SHP77 (cell line): ENCODE results near the gene ITGA3.

Experiments used
- DNase-seq, 2 experiments: peaks; one replicate each; lab custom pipeline; 2025; lab: John Stamatoyannopoulos, UW

ITGA3 gene

DNA sequence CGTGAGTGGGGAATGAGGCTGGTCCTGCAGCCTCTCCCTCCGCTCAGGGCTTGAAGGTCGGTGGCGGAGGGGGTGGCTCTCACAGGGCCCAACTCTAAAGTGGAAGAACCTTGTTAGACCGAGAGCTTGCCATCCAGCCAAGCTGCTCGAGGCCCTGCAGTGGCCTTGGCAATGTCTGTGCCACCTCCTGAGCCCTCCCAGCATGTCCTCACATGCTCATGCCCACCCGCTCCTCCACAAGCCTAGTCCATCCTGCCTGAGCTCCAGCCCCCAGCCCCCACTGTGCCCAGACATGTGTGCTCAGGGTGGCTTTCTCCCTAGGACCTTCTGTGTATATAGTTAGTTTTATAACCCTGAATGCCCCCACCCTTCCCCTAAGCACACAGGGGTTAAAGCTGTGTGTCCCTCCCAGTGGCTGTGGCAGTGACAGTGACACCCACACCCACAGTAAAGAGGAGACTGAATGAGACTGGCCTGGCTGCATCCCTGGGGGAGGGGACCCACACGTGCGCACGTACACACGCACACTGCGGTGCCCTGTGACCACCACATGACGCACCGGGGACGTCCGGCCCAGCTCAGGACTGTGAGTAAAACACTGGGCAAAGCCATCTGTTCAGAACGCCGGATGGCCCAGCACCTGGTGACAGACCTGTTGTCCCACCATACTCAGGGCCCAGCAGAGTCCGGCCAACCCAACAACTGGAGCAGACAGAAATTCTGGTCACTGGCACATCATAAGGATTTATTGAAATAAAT is 54.9 kb downstream of the ITGA3 start:
- no peak for DNase-seq

DNA sequence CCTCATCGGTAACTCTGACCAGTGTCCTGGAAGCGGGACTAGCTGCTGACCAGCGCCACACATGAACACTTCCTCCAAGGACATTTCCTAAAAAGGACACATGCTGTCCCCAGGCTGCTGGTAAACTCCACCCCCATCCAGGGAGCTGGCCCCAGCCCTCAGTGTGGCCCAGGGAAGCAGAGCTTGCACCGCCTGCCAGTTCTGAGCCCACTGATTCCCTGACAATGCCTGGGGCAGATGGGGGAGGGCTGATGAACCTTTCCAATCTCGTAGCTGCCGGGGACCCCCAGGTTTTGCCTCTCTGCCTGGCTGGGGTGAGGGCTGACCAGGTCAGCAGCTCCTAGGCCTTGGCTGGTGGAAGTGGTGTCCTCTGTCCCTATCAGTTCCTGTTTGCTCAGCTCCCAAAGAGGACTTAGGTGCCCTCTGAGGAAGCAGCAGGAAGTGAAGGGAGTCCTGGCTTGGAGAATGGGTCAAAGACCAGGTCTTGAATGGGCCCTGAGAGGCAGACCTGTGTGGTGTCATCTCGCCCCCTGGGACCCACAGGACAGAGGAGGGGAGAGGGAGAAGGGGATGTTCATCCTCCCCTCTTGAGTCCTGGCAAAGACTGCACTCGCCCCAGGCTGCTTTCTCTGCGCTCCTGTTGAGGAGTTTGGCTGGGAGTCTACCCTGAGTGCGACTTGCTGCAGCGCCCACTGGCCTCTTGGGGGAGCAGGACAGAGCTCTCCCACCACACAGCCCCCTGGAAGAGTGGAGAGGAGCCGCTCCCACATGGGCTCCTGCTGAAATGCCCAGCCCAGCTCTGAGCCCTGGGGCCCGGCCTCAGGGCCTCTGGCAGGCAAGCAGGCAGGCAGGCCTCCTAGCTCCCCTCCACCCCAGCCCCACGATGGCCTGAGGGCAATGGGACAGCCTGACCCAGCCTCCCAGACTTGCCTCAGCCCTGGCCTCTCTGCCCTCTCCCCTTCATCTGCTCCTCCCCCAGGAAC is 56.1 kb downstream of the ITGA3 start:
- no peak for DNase-seq

DNA sequence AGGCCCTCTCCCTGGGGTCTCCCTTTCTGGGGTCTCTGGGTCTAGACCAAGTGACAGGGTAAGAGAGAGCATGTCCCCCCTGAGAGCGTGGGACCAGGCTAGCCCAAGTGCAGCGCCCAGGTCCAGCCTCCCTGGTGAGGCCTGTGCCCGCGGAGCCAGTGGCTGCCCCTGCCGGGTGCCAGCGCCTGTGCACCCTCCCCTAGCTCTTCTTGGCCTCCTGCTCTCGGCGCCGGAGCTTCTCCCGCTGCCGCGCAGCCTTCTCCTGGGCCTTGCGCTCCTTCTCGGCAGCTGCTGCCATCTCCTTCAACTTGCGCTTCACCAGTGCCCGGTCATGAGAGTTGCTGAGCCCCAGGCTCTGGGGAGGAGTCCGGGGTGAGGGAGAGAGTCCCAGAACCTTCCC is 56.8 kb downstream of the ITGA3 start:
- DNase-seq, result no peak

DNA sequence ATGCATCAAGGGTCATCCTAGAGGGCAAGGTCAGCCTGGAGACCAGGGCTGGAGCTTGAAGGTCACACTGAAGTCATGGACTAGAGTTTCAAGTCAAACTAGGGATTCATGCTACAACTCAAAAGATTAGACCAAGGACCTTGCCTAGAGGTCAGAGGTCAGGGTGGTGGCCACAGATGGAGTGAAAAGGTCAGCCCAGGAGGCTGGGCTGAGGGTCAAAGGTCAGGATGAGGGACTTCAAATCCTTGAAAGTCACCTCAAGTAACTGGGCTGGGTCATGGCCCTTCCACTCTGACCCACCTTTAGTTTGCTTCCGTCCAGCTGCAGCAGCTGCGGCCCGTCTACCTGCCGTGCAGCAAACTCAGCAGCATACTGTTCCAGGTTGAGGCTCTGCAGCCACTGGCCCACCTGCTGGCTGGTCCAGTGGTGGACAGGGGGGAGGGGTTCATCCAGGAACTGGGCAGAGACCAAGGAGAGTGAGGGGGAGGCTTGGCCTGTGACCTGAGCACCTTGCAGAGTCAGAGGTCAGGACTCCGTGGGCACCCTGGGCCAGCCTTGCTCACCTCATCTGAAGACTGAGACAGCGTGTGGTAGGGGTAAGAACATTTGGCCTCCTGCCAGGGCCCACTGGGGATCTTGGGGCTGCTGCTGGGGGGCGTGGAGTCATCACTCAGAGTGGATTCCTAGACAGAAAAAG is 57.9 kb downstream of the ITGA3 start:
- no peak for DNase-seq

DNA sequence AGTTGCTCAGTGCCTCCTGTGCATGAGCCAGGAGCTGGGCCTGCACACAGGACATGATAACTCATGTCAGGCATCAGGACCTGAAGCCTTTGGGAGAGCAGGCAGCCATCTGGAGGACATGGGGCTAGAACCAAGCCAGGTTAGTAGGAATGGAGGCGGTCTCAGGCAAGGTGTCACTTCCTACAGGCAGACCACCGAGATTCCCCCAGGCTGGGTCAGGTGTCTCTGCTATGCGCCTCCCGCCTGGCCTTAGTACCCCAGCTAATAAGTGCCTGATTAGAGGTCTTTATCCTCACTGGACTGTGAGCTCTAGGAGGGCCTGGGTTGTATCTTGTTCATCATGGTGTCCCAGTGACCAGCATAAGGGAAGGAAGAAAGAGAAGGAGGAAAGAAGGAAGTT is 58.5 kb downstream of the ITGA3 start:
- no peak for DNase-seq

DNA sequence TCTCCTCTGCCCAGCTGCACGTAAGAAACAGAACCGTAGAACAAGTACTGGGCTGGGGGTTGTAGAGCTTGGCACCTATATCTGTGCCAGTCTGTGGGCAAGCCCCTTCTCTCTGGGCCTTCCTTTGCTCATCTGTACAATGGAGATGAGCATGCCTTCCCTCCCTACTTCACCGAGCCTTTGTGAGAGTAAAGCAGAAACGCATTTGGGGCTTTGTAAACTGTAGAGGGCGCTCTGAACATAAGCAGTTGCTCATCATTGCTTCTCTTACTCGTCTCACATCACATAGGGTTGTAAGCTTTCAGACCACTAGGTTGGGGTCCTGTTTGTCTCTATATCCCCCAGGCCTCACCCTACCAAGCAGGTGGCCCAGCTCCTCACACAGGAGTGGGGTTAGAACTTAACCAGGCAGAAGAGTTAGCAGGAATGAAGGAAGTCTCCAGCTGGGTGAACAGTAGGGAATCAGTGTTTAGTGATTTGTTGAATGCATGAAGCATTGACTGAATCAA is 59.0 kb downstream of the ITGA3 start:
- DNase-seq, result peak; percentile 74 to 77

DNA sequence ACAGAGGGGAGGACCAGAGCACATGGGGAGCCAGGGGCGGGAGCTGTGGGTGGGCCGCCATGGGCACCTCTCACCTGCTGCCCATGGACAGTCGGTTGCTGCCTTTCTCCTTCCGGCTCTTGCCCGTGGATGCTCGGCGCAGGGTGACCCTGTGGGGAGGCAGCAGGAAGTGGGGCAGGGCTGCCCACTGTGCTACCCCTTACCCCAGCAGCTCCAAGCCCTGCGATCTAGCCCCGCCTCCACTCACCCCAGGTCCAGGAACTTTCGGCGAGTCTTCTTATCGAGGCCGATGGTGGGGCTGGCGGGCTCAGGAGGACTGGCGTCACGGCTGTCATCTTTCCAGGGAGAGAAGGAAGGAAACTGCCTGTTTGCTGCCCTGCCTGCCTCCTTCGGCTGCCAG is 59.8 kb downstream of the ITGA3 start:
- no peak for DNase-seq

DNA sequence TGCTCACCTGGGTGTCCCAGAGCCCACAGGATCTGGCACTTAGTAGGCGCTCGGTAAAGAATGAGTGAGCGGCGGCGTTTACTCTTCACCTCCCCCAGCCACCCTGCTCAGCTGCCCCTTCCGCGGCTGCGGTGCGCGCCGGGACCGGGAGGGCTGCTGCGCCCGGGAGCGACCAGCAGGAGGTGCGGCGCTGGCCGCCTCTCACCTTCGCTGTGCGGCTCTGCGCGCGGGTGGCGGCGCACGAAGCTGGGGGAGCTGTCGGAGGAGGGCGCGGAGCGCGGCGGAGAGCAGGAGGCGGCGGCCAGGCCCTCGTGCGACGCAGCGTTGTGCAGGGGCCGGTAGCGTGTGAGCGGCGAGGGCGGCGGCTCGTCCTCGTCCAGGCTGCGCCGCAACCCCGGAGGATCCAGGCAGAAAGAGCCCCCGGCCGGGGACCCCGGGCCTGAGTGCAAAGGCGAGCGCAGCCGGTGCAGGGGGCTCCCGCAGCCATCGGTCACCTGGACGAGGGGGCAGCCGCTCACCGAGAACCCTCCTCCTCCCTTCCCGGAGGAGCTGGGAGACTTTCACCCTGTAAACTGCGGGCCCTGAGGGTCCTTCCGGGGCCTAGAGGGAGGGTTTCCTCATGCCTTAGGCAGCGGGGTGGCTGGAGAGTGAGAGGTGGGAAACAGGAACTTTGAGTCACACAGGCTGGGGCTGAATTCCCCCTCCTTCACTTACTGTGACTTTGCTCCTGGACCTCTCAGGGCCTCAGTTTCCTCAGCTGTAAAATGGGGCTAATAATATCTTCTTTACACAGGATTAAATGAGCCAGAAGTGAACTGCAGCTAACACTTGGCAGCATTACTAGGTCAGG is 61.5 kb downstream of the ITGA3 start:
- DNase-seq, result peak; percentile 81

DNA sequence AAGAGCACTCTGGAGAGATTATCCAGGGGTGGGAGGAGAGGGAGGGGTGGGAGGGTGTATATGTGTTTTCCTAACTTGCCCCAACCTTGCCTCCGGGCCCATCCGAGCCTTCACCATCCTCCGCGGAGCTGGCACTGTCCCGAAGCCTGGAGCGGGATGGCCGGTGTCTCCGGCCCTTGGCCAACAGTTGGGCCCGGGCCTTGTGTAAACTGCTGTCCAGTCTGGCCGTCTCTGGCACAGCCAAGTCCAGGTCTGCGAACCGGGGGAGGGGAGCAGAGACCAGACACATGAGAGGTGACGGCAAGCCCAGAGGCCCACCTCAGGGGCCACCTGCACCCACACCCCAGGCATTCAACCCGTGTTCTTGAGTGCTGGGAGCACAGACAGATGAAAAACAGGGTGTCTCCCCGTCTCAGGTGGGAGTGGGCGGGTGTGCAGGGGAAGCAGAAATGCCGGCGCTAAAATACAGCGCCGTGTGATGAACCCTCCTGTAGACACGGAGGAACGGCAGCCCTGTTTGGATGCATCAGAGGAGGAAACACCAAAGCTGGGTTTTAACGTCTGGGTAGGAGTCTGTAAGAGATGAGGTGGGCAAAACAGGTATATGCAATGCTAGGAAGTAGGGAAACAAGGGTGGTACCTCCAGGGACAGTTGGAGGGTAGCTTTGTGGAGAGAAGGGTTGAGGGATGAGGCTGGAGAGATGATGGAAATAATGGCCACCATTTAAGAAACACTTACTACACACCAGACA is 62.3 kb downstream of the ITGA3 start:
- DNase-seq, result no peak

DNA sequence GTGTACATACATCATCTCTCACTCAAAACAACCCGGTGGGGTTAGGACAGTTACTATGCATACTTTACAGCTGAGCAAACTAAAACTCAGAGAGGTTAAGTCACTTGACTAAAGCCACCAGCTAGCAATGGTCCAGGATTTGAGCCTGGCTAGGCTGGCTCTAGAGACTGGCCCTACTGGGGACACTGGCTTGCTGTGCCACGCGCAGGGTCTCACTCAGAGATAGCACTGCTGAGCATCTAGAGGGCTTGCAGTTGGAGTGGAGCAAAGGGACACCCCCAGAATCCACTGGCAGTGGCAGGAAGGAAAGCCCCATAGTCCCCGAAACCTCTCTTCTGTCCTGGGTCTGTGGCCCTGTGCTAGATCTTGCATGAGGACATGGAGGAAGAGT is 62.9 kb downstream of the ITGA3 start:
- no peak for DNase-seq

DNA sequence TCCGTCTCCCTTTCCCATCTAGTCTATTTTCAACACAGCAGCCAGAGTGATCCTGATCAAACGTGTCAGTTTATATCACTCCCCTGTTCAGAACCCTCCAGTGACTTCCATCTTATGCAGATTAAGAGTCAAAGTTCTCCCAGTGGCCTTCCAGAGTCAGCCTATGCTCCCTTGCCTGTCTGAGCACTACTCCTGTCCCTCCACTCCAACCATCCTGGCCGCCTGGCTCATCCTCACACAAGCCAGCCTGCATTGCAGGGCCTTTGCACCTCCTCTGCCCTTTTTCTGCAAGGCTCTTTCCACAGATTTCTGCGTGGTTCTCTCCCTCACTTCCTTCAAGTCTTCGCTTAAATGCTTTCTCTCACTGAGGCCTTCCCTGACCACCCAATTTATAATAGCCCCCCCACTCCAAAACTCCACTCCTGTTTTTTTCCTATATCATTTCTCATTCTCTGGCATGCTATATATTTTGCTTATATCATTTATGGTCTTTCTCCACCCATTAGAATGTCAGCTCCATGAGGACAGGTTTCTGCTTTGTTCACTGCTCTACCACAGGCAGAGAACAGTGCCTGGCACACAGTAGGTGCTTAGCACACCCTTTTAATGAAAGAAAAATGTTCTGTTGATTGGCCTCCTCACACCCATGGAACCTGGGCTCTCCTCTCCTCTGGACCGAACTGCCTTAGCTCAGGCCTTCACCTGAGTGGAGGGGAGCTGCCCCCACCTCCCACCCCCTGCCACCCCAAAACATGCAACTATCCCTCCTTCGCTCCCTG is 64.8 kb downstream of the ITGA3 start:
- no peak for DNase-seq

DNA sequence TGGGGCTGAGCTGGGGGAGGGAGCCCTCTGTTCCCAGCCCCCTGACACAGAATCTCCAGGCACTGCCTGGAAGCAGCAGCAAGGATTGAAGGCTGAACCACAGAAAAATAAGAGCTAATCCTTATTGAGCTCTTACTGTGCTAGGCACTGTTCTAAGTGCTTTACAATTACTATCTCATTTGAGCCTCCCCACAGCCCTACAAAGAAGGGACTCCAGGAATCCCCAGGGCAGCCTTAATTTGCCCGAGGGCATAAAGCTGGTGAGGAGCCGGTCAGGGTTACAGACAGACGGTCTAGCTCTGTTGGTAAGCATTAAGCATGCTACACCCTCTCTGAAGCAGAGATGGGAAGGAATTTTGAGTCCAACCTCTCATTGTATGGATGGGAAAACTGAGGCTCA is 67.0 kb downstream of the ITGA3 start:
- DNase-seq, result no peak

DNA sequence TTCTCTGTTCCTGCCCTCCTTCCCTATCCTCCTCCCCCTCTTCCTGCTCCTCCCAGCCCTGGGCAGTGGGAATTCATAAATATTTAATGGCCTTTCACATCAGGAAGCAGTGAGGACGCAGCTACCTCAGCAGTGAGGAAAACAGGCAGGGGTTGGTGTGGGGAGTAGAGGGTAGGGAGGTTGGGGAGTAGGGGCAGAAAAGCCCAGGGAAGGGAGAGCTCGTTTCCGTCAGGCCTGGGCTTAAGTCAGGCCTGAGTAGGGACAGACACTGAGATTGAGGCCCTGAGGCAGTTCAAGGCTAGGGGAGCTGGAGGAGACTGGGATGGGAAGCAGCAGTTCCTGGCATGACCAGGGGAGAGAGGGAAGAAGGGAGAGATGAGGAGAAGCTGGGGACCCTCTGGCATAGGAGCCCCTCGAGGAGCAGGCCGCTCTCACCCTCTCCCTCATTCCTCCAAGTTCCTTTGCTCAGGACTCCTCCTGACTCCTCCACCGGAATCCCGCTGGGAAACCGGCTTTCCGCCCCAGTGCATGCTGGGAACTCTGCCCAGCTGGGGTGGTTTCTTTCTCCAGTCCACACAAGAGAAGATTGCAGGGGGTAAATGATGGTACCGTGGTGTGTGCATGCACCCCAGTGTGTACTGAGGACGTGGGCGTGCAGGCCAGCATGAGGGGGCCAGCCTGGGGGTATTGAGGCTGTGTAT is 67.9 kb downstream of the ITGA3 start:
- no peak for DNase-seq

DNA sequence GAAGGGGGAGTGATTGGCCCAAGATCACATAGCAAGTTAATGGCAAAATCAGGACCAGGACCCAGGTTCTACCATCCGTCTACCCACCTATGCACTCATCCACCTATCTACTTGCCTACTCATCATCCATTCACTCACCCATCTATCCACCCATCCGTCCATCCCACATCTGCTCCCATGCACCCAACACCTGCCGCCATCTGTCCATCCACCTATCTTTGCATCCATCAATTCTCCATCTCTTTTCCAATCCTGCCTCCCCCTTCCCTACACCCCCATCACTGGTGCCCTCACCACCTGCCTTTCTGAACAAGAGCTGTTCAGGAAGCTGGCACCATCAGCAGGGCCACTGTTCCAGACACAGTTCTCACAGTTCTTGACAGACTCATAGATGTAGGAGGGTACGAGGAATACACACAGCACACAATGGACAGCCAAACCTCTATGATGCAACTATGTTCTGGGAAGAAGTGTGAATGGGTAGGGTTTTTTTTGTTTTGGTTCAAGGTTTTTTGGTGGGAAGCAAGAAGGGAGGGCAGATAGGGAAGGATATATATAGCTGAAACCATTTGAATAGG is 69.6 kb downstream of the ITGA3 start:
- DNase-seq, result no peak

DNA sequence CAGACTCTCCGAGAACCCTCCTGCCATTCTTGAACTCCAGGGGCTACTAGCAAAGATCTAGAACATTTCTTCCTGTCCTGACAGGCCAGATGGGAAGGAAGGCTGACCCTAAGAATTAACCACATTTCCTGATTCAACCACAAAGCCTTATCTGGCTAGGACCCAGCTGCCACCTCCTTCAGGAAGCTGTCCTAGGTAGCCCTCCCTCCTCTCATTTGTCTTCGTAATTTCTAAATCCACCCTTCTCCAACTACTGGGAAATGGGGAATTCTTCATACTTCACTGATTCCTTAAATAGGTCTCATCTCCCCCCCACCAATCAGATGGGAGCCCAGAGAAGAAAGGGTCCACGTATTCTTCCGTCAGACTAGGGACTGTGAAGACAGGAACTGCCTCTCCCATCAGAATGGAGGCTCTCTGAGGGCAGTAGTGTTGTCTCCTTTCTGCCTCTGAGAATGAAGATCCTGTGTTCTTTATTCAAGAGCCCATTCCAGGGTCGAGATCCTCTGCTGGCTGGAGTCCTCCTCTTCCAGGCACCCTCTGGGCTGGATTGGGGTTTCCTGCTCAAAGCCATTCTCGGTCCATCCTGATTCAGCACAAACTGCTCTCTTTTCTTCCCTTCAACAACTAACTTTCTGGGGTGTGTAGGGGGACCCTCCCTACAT is 71.9 kb downstream of the ITGA3 start:
- no peak for DNase-seq

DNA sequence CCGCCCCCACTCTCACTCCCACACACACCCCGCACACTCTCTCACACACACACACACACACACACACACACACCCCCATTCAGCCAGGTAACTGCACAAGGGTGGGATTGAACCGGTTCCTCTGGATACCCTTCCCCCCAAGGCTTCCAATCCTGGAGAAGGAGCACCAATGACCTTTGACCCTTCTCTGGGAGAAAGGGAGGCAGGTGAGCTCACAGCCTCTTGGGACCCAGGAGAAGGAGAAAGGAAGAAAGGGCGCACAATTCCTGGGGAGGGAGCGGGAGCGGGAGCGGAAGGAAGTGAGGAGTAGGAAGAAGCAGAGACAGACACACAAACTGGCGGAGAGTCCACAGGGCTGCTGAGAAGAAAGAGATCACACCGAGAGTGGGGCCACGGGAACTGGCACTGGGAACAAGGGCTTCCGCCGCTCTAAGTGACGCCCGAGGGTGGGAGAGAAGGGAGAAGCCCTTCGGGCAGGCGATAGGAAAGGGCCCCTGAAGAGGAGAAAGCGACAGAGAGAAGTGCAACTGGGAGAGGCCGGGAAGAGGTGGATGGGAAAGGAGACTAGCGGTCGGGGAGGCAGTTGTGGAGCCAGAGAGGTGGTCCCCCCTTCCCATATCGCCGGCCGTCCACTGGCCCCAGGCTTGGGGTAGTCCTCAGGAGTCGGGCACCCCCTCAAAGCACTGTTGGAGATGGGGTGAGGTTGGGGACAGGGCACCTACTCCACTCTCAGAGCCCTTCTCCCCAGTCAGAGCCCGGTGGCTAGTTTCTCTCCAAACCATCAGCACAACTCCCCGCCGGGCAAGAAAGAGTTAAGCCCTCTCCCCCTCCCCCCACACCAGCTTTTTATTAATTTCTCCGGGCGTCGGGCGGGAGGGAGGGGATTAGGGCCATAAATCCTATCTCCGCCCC is 72.8 kb downstream of the ITGA3 start:
- no peak for DNase-seq

DNA sequence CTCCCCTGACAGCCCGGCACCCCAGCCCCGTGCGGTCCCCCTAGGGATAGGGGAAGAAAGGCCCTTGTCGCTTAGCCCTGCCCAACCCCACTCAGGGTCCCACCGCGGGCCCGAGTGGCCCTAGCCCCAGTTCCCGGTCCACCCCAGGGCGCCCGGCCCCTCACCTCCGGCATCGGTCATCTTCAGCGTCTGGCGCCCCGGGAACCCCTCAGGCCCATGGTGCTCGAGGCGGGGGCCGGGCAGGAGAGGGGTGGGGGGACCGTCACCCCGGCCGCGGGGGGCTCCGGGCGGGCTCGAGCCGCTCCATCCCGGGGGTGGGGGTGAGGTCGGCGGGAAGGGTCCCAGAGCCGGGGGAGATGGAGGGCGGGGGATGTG is 73.4 kb downstream of the ITGA3 start:
- DNase-seq, result no peak
